Measurements from ENCODE around the gene ARHGAP24.
"Not testable (repeated sequence)": the region's sequence is repeated elsewhere in the genome, so short reads cannot be mapped to it uniquely, and the experiment has no call there.

Gene ARHGAP24

GRCh38 chr4:85659610-85660218 lies 184.8 kb downstream of the ARHGAP24 start:
- no peak for DNase-seq

GRCh38 chr4:85666625-85667024 lies 191.7 kb downstream of the ARHGAP24 start:
- not testable (repeated sequence) for DNase-seq

GRCh38 chr4:85669204-85669603 lies 194.3 kb downstream of the ARHGAP24 start:
- DNase-seq: no peak

GRCh38 chr4:85669992-85670548 lies 195.1 kb downstream of the ARHGAP24 start:
- DNase-seq: no peak

GRCh38 chr4:85671120-85671519 lies 196.2 kb downstream of the ARHGAP24 start:
- DNase-seq: no peak

GRCh38 chr4:85672116-85672515 lies 197.2 kb downstream of the ARHGAP24 start:
- DNase-seq: no peak

- no peak for DNase-seq
Observed at GRCh38 chr4:85672959-85673358, 198.0 kb downstream of the ARHGAP24 start.

- no peak for DNase-seq
Observed at GRCh38 chr4:85673540-85673939, 198.6 kb downstream of the ARHGAP24 start.

GRCh38 chr4:85675076-85676049 lies 200.4 kb downstream of the ARHGAP24 start:
- DNase-seq: no peak

- no peak for DNase-seq
Observed at GRCh38 chr4:85676050-85676425, 201.1 kb downstream of the ARHGAP24 start.

- no peak for DNase-seq
Observed at GRCh38 chr4:85676850-85677590, 202.1 kb downstream of the ARHGAP24 start.

GRCh38 chr4:85681221-85681657 lies 206.3 kb downstream of the ARHGAP24 start:
- no peak for DNase-seq

GRCh38 chr4:85681921-85682320 lies 207.0 kb downstream of the ARHGAP24 start:
- DNase-seq: no peak

GRCh38 chr4:85682391-85682790 lies 207.4 kb downstream of the ARHGAP24 start:
- no peak for DNase-seq

GRCh38 chr4:85684676-85685075 lies 209.7 kb downstream of the ARHGAP24 start:
- DNase-seq: no peak

GRCh38 chr4:85686398-85686797 lies 211.4 kb downstream of the ARHGAP24 start:
- no peak for DNase-seq

- DNase-seq: no peak
Observed at GRCh38 chr4:85688055-85688740, 213.2 kb downstream of the ARHGAP24 start.

GRCh38 chr4:85696661-85697060 lies 221.7 kb downstream of the ARHGAP24 start:
- DNase-seq: no peak

- DNase-seq: no peak
Observed at GRCh38 chr4:85697854-85698253, 222.9 kb downstream of the ARHGAP24 start.

- no peak for DNase-seq
Observed at GRCh38 chr4:85700362-85700761, 225.4 kb downstream of the ARHGAP24 start.

- DNase-seq: no peak
Observed at GRCh38 chr4:85701861-85702321, 226.9 kb downstream of the ARHGAP24 start.

- DNase-seq: no peak
Observed at GRCh38 chr4:85703096-85703495, 228.1 kb downstream of the ARHGAP24 start.

Data from activated CD4-positive, alpha-beta T cell treated with anti-CD3 and anti-CD28 coated beads, Interleukin-2, amount 50 U/mL, for 16 hours (primary cell).